Stomach (tissue), 9 donors: ENCODE results near the gene SH3TC1. TPM values are rescaled to one million over a fixed set of nuclear protein-coding genes. Genes with fewer than 3 reads are reported as not detected.

ENCODE experiments used
- DNase-seq, 2 donors: peaks; one replicate each; pipeline versions ENCODE4 v3.0.0 to v3.0.0-alpha.2; 2013 to 2019
- H3K27ac ChIP-seq, 5 donors: fragments of 200-600 bp in 4 of 5; sonication (generic) in 4 of 5; one replicate each; pipeline ENCODE4 v1.5.1; 2013 to 2019; ENCODE audit warnings: mild to moderate bottlenecking in 1 of 5, moderate library complexity in 1 of 5
- H3K27me3 ChIP-seq, 3 donors: fragments of 200-600 bp; sonication (generic); one replicate each; pipeline ENCODE4 v1.5.1; 2017 to 2019; ENCODE audit warnings: mixed run types in 1 of 3
- H3K36me3 ChIP-seq, 4 donors: fragments of 200-600 bp; sonication (generic); 1 replicate in 3 of 4; 2 replicates in 1 of 4; pipeline ENCODE4 v1.5.1; 2016 to 2019
- H3K4me1 ChIP-seq, 4 donors: fragments of 200-600 bp; sonication (generic); one replicate each; pipeline ENCODE4 v1.5.1; 2016 to 2019
- H3K4me3 ChIP-seq, 4 donors: fragments of 200-600 bp; sonication (generic) in 3 of 4; one replicate each; pipeline ENCODE4 v1.5.1; 2016 to 2019; ENCODE audit warnings: mild to moderate bottlenecking in 1 of 4
- H3K9me3 ChIP-seq, 4 donors: fragments of 200-600 bp; sonication (generic); one replicate each; pipeline ENCODE4 v1.5.1; 2016 to 2019
- CTCF ChIP-seq, 7 experiments: fragments of 450-650 bp in 4 of 7; fragments of 200-600 bp in 3 of 7; sonication (generic) in 3 of 7; IDR thresholded peaks; one replicate each; pipeline ENCODE4 v1.5.1; 2016 to 2019; ENCODE audit warnings: antibody characterized with exemption in 7 of 7, control low read depth in 2 of 7, mild to moderate bottlenecking in 1 of 7
- EP300 ChIP-seq: sonication (generic); formaldehyde crosslinking; IDR thresholded peaks from one replicate; pipeline ENCODE4 v1.6.1; 2017; ENCODE audit warnings: antibody characterized with exemption
- POLR2A ChIP-seq, 4 donors: fragments of 450-650 bp; IDR thresholded peaks; one replicate each; pipeline ENCODE4 v1.6.1; 2016; ENCODE audit warnings: antibody characterized with exemption in 4 of 4, control low read depth in 2 of 4, mild to moderate bottlenecking in 1 of 4, moderate library complexity in 1 of 4
- POLR2AphosphoS5 ChIP-seq, 3 donors: sonication (generic); formaldehyde crosslinking; IDR thresholded peaks; one replicate each; pipeline ENCODE4 v1.6.1; 2016; ENCODE audit warnings: antibody characterized with exemption in 3 of 3
- WGBS, 5 donors: extraction: QIAGEN DNeasy Blood & Tissue Kit in 3 of 5; methylation state at CpG; one replicate each; pipeline versions ENCODE4 v1.1.5 to v1.1.7; 2013 to 2018; 5-methylcytosine and 5-hydroxymethylcytosine counted together
- intact Hi-C: fragments of 100-400 bp; cut with DNase I; formaldehyde crosslinking; loops from one replicate; pipeline ENCODE4 v1.15.1; 2023; ENCODE audit warnings: low total_unique reads
- polyA plus RNA-seq, 3 donors: library from polyadenylated mRNA; stranded (reverse); fragments of 200-250 nt; gene quantifications; one replicate each; pipeline ENCODE4 v1.2.3, GENCODE V29; 2013
- total RNA-seq, 5 donors: library from RNA; depleted of rRNA; stranded (reverse); fragments of >200 nt; gene quantifications; one replicate each; pipeline versions ENCODE4 v1.1.0 to v1.2.3, GENCODE V29; 2014 to 2016
- donor health status: healthy with polysubstance abuse.
- donor health status: Bipolar disorder and iron deficiency.
- donor health status: healthy.

The SH3TC1 gene
- total and polyA plus RNA-seq, 8 donors = 12.0 to 96.2 (median 27.9) TPM

- intact Hi-C loops = no loop called here
- no peaks in the 10 kb centered on the region for H3K36me3 ChIP-seq
- DNase-seq = no peak
- TF ChIP-seq EP300 = no peak
- TF ChIP-seq POLR2A (IDR thresholded peaks at IDR 0.05) = no peak
- TF ChIP-seq CTCF (IDR thresholded peaks at IDR 0.05) = no peak
- TF ChIP-seq POLR2AphosphoS5 (IDR thresholded peaks at IDR 0.05) = no peak
- H3K4me1 ChIP-seq = peaks cover under 1 to 13% (median 4%) of the 10 kb centered on the region in 4 donors
- no peaks in the 10 kb centered on the region for H3K27me3 ChIP-seq
- 59 to 77% (median 69%) methylated on average over 6 of the region's 6 CpGs for WGBS, 5 donors
- no peak overlapping the region for H3K27ac ChIP-seq
- H3K4me3 ChIP-seq = no peak overlapping the region
- H3K9me3 ChIP-seq = peaks cover 0 to 14% (median 10%) of the 10 kb centered on the region in 4 donors
Observed at GRCh38 chr4:8165374-8165896, 33.7 kb upstream of the SH3TC1 start.

- Histone ChIP-seq H3K4me1 (peaks cover 0 to 10% (median 3%) of the 10 kb centered on the region in 4 donors), H3K27me3 (peaks cover 0 to 12% (median 0%) of the 10 kb centered on the region in 3 donors), H3K9me3 (peaks cover 0 to 14% (median 10%) of the 10 kb centered on the region in 4 donors), H3K36me3 (no peaks in the 10 kb centered on the region), H3K4me3 (no peak overlapping the region), H3K27ac (peak overlapping the region in 2 of 5 donors; percentile 18 to 26)
- 53 to 65% (median 58%) methylated on average over 2 of the region's 2 CpGs for WGBS, 5 donors
- no peak for DNase-seq
- intact Hi-C loops = no loop called here
- TF ChIP-seq CTCF (IDR thresholded peaks at IDR 0.05) = no peak
- no peak for TF ChIP-seq EP300
- no peak for TF ChIP-seq POLR2AphosphoS5 (IDR thresholded peaks at IDR 0.05)
- TF ChIP-seq POLR2A (IDR thresholded peaks at IDR 0.05) = no peak
Observed at GRCh38 chr4:8167291-8167690, 31.8 kb upstream of the SH3TC1 start.

GRCh38 chr4:8167815-8168214, 31.3 kb upstream of the SH3TC1 start:
- H3K4me1 ChIP-seq = peaks cover 0 to 10% (median 3%) of the 10 kb centered on the region in 4 donors
- no peaks in the 10 kb centered on the region for H3K36me3 ChIP-seq
- no peak for DNase-seq
- 17 to 37% (median 26%) methylated on average over 2 of the region's 2 CpGs for WGBS, 5 donors
- no peak overlapping the region for H3K4me3 ChIP-seq
- peaks cover 0 to 14% (median 0%) of the 10 kb centered on the region in 3 donors for H3K27me3 ChIP-seq
- H3K27ac ChIP-seq = peak overlapping the region in 2 of 5 donors; percentile 18 to 26
- TF ChIP-seq POLR2AphosphoS5 (IDR thresholded peaks at IDR 0.05) = no peak
- TF ChIP-seq EP300 = no peak
- TF ChIP-seq POLR2A (IDR thresholded peaks at IDR 0.05) = no peak
- no peak for TF ChIP-seq CTCF (IDR thresholded peaks at IDR 0.05)
- H3K9me3 ChIP-seq = peaks cover 0 to 14% (median 10%) of the 10 kb centered on the region in 4 donors
- intact Hi-C loops = no loop called here

GRCh38 chr4:8168232-8168631, 30.9 kb upstream of the SH3TC1 start:
- H3K4me1 ChIP-seq = peaks cover 0 to 10% (median 3%) of the 10 kb centered on the region in 4 donors
- H3K27ac ChIP-seq = peak overlapping the region in 1 of 5 donors; percentile 18
- TF ChIP-seq CTCF (IDR thresholded peaks at IDR 0.05) = peak in 1 of 7 experiments; percentile 9
- no peak for TF ChIP-seq POLR2AphosphoS5 (IDR thresholded peaks at IDR 0.05)
- peaks cover 0 to 14% (median 10%) of the 10 kb centered on the region in 4 donors for H3K9me3 ChIP-seq
- H3K27me3 ChIP-seq = peaks cover 0 to 14% (median 0%) of the 10 kb centered on the region in 3 donors
- 82 to 96% (median 92%) methylated on average over 1 of the region's 1 CpG for WGBS, 5 donors
- H3K36me3 ChIP-seq = no peaks in the 10 kb centered on the region
- no peak overlapping the region for H3K4me3 ChIP-seq
- intact Hi-C loops = no loop called here
- DNase-seq = no peak
